ENCODE results near the gene EPHA8.

EPHA8 gene

DNA sequence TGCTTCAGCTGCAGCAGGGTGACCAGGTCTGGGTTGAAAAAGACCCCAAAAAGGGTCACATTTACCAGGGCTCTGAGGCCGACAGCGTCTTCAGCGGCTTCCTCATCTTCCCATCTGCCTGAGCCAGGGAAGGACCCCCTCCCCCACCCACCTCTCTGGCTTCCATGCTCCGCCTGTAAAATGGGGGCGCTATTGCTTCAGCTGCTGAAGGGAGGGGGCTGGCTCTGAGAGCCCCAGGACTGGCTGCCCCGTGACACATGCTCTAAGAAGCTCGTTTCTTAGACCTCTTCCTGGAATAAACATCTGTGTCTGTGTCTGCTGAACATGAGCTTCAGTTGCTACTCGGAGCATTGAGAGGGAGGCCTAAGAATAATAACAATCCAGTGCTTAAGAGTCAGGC is 76.0 kb downstream of the EPHA8 start:
- TF ChIP-seq, protein P1, sequence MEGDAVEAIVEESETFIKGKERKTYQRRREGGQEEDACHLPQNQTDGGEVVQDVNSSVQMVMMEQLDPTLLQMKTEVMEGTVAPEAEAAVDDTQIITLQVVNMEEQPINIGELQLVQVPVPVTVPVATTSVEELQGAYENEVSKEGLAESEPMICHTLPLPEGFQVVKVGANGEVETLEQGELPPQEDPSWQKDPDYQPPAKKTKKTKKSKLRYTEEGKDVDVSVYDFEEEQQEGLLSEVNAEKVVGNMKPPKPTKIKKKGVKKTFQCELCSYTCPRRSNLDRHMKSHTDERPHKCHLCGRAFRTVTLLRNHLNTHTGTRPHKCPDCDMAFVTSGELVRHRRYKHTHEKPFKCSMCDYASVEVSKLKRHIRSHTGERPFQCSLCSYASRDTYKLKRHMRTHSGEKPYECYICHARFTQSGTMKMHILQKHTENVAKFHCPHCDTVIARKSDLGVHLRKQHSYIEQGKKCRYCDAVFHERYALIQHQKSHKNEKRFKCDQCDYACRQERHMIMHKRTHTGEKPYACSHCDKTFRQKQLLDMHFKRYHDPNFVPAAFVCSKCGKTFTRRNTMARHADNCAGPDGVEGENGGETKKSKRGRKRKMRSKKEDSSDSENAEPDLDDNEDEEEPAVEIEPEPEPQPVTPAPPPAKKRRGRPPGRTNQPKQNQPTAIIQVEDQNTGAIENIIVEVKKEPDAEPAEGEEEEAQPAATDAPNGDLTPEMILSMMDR (IDR thresholded peaks at IDR 0.05; ENCODE audit: extremely low read depth, insufficient read depth, missing control alignments): no peak
- in situ Hi-C loops (cut with MboI; ENCODE audit: low pct_unique_long_range_greater_than_20kb, low sequenced_read_pairs, unreplicated experiment): loop anchor here (25.0 kb wide), 2 partner anchors 227 to 502 kb away; partner anchors contain the start of gene WNT4
- no peak for DNase-seq (ENCODE audit: low spot score)

DNA sequence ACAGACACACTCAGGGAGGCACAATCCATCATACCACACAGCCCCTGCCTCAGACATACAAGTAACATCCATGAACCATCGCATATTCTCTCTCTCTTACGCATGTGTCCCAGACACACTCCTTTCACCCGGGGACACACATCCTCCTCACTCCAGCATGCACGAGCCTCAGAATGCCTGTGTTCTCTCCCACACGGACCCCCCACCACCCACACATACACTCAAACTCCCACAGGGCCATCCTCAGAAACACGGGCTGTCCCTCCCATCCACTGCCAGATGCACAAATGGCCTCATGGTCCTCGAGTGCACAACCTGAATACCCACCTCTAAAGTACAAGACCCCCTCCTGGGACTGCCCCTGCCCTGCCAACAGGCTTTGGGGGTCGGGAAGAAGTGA is 78.0 kb downstream of the EPHA8 start:
- TF ChIP-seq, protein P1 (IDR thresholded peaks at IDR 0.05; ENCODE audit: extremely low read depth, insufficient read depth, missing control alignments): no peak
- in situ Hi-C loops (cut with MboI; ENCODE audit: low pct_unique_long_range_greater_than_20kb, low sequenced_read_pairs, unreplicated experiment): loop anchor here (25.0 kb wide), 2 partner anchors 229 to 504 kb away; partner anchors contain the start of gene WNT4
- no peak for DNase-seq (ENCODE audit: low spot score)

DNA sequence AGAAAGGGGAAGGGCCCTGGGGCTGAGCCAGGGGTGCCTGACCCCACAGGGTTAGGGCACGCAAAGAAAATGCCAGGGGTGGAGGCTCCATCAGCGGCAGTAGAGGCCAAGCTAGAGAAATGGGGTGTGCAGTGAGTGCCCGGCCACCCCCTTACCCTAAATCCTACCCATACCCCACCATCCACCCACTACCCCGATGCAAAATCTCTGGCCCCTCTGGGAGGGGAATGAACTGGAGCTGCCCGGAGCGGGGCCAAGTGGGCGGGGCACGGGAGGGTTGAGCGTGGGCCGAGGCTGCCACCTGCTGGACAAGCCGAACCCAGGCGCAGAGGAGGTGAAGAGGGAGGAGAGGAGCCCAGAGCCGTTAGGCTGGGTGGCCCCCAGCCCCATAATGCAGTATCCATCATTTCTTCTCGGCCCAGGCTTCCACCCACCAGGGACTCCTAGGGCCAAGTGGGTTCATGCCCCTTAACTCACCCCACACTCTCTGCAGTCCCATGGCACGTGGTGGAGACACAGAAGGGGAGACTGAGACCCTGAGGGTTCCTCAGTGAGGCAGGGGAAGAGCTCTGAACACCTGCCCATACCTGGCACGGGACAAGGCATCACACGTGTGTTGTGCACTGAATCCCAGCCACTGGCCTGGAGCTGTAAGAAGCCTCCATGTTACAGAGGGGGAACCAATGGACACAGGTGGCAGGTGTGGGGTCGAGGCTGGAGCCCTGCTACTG is 78.8 kb downstream of the EPHA8 start:
- TF ChIP-seq, protein P1 (IDR thresholded peaks at IDR 0.05; ENCODE audit: extremely low read depth, insufficient read depth, missing control alignments): peak; percentile 92
- peak; percentile 86 for DNase-seq (ENCODE audit: low spot score)
- in situ Hi-C loops (cut with MboI; ENCODE audit: low pct_unique_long_range_greater_than_20kb, low sequenced_read_pairs, unreplicated experiment): loop anchor here (25.0 kb wide), 2 partner anchors 230 to 505 kb away; partner anchors contain the start of gene WNT4

DNA sequence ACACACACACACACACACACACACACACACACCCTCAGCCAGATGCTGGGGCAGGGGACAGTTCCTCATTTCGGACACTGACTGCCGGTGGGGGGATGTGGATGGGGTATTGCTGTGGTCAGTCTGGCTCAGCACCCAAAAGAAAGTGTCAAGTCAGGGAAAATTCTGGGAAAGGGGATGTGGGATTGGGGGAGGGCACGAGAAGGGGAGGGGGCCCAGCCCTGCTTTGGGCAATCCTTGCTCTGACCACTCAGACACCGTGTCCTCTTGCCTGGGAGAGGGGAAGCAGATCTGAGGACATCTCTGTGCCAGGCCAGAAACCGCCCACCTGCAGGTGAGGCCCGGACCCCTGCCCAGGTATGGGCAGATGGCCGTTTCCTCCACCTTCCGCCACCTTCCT is 80.1 kb downstream of the EPHA8 start, which contains the start of gene C1QC:
TSS of gene C1QC (plus strand) at position 253 of the 400 bp plus-strand sequence. CDS start 391 bp downstream, outside the sequence.
- TF ChIP-seq, protein P1 (IDR thresholded peaks at IDR 0.05; ENCODE audit: extremely low read depth, insufficient read depth, missing control alignments): no peak
- DNase-seq (ENCODE audit: low spot score): no peak
- in situ Hi-C loops (cut with MboI; ENCODE audit: low pct_unique_long_range_greater_than_20kb, low sequenced_read_pairs, unreplicated experiment): loop anchor here (25.0 kb wide), 2 partner anchors 231 to 506 kb away; partner anchors contain the start of gene WNT4

DNA sequence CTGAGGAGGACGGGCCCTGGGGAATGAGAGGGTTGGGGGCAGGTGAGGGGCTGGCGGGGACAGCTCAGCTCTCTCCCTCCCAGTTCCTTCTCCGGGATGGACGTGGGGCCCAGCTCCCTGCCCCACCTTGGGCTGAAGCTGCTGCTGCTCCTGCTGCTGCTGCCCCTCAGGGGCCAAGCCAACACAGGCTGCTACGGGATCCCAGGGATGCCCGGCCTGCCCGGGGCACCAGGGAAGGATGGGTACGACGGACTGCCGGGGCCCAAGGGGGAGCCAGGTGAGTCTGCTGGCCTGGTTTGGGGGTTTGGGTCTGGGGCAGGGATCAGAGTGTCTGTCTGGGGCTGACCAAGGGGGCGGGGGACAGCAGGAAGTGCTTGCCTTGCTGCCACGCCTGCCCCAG is 80.6 kb downstream of the EPHA8 start:
- in situ Hi-C loops (cut with MboI; ENCODE audit: low pct_unique_long_range_greater_than_20kb, low sequenced_read_pairs, unreplicated experiment): loop anchor here (25.0 kb wide), 2 partner anchors 232 to 507 kb away; partner anchors contain the start of gene WNT4
- TF ChIP-seq, protein P1 (IDR thresholded peaks at IDR 0.05; ENCODE audit: extremely low read depth, insufficient read depth, missing control alignments): no peak

DNA sequence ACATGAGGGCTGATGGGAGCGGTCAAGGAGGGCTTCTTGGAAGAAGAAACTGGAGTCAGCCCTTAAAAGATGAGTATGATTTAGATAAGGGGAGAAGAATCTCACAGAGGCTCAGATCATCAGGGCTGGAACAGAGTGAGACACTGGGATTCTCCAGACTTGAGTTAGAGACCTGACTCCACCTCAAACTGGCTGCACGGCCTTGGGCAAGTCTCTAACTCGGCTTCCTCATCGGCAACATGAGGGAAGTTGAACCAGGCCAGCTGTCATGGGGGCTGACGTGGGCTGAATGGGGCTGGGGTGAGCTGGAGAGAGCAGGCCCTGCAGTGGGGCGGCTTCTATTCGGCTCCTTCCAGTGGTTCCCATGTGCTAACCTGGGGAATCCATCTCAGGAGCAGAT is 82.6 kb downstream of the EPHA8 start:
- TF ChIP-seq, protein P1 (IDR thresholded peaks at IDR 0.05; ENCODE audit: extremely low read depth, insufficient read depth, missing control alignments): no peak
- in situ Hi-C loops (cut with MboI; ENCODE audit: low pct_unique_long_range_greater_than_20kb, low sequenced_read_pairs, unreplicated experiment): loop anchor here (25.0 kb wide), 2 partner anchors 234 to 509 kb away; partner anchors contain the start of gene WNT4
- DNase-seq (ENCODE audit: low spot score): no peak

More for the DNA sequence above, 80.6 kb downstream of the EPHA8 start:
- DNase-seq (ENCODE audit: low spot score): no peak
